SH-SY5Y (cell line): ENCODE data around the gene PI4KA.

Source experiments
- GATA2 ChIP-seq: IDR thresholded peaks from 2 replicates; pipeline ENCODE4 v1.6.1; 2011; ENCODE audit warnings: mild to moderate bottlenecking, low read depth, low read length
- GATA3 ChIP-seq: IDR thresholded peaks from 2 replicates; pipeline ENCODE4 v1.6.1; 2011; ENCODE audit warnings: low read depth, mild to moderate bottlenecking, low read length, moderate library complexity

The PI4KA gene

DNA sequence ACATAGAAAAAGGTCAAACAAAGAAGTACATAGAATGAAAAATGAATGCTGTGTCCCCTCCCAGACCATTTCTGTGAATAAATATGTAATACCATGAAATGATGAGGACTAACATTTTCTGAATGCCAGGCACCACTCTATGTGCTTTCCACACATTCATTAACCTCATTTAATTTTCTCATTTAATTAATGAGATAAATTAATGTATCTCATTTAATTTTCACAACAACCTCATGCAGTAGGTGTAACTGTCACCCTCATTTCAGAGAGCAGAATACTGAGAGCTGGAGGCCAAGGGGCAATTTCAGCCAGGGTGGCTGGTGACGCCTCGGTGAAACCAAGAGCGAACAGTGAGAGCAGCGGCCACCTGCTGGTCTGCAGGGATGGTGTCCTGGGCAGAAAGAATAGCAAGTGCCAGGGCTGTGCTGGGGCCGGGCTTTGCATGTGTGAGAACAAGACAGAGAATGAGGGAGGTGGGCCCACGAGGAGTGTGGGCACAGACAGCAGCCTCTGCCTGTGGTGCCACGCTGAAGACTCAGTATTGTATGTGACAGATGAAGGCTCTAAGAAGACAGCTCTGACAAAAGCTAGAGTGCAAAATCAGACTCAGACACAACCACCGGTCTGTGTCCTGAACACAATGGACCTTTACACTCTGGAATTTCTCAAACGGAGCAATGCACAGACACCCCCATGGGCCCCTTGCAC is 86.5 kb downstream of the PI4KA start:
- TF ChIP-seq GATA3 (no peak), GATA2 (no peak)

DNA sequence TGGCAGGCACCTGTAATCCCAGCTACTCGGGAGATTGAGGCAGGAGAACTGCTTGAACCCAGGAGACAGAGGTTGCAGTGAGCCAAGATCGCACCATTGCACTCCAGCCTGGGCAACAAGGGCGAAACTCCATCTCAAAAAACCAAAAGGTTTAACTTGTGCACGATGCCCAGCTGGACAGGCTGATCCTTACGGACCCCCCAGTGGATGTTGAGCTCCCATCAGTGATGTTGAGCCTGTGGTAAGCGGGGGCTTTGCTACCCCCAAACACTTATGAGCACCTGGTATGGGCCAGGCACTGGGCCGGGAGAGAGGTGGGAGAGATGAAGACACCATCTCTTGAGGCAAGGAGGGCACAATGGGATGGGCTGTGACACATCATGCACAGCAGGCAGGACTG is 92.1 kb downstream of the PI4KA start:
- TF ChIP-seq GATA2 (no peak), GATA3 (no peak)

DNA sequence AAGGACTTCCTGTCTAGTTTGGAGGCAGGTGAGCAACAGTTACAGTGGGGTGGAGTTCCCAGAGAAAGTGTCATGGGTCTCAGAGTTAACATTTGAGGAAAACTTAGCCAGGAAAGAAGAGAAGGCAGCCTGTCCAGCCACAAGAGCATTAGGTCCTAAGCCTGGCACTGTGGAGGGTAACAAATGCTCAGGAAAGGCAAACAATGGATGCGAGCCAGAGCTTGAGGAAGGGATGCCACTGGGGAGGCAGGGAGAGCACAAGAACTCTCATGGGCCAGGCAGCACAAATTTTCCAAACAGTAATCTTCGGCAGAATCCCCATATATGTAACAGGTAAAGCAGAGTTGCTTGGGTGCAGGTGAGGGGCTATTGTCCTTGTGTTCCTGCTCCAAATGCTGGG is 92.7 kb downstream of the PI4KA start:
- no peak for TF ChIP-seq GATA2
- TF ChIP-seq GATA3: no peak

DNA sequence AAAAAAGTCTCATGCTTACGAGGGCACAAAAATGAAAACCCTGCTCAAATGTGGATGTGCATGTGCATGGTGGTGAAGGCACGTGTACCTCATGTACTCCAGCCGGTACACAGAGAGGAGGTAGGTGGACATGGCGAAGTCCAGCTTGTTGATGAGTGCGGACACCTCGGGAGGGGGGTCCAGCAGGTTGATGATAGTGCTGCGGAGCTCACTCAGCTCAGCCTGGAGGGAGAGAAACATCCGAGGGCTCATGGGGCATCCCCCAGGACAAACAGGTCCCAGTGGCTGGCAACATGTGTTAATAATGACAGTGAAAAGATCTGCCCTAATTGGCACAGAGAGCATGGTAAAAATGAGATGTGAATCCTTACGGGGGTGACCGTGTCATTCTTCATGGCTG is 93.9 kb downstream of the PI4KA start:
- TF ChIP-seq GATA2 (no peak), GATA3 (no peak)

DNA sequence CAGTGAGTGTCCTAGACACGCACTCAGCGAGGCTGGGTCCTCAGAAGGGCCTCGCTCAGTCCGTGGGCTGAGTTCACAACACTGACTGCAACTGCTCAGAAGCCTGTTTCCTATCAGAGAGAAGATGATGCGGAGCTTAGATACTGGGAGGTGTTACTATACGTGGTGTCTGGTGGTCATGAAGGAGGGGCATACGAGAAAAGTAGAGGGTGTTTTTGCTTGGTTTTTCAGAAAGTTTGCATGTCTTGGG is 94.2 kb downstream of the PI4KA start:
- no peak for TF ChIP-seq GATA3
- no peak for TF ChIP-seq GATA2

DNA sequence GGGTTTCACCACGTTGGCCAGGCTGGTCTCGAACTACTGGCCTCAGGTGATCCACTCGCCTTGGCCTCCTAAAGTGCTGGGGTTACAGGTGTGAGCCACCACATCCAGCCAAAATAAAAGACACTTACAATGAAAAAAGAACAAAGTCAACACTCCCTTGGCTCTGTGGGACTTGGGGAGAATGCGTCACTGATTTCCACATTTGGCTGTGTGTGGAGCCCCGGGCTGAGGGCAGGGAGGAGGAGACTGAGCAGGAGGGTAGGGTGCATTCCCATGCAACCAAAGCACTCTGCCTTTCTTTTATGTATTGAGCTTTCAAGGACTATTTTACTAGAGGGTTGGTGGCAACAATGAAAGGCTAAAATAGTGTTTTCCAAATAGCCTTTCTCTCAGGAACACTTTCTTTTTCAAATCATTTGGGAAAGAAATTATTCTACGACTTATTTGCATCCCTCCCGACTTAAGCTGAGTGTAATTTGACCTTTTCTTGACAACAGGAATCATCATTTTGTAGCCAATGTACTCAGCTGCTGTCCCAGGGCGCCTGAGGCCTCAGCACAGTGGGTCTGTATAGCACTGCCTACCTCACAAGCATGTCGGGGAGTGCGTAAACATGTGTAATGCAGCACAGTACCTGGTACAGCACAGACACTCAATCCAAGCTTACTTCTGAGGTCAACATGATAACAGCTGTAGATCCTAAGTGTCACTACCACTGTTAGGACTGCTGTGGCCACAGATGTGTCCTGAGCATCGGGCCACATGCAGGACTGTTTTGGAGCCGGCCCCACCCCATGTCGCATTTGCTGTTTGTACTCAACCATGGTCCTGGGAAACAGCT is 94.8 kb downstream of the PI4KA start:
- TF ChIP-seq GATA3 (no peak), GATA2 (no peak)

DNA sequence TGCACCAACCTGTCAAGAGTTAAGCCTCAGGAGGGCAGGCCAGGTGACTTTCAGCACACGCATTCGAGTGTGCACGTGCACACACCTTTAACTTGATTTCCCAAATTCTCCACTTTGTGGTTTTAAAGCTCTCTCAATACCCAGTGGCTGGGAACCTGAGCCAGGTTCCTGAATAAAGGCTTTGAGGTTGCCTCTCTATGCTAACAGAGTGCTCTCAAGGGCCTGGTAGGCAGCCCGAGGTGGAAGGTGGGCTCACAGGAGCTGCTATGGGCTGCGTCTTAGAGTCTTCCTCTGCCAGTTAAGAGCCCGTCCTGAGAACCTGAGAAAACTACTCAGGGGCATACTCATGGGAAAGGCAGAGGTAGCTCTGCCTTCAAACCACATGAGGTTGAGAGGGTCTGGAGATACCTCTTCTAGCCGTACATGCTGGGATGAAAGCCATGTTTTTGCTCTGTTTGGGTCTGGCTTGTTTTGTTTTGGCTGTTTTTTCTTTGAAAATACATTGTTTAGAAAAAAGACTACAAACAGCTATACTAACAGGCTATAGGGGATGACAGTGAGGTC is 96.3 kb downstream of the PI4KA start:
- TF ChIP-seq GATA2: no peak
- no peak for TF ChIP-seq GATA3

DNA sequence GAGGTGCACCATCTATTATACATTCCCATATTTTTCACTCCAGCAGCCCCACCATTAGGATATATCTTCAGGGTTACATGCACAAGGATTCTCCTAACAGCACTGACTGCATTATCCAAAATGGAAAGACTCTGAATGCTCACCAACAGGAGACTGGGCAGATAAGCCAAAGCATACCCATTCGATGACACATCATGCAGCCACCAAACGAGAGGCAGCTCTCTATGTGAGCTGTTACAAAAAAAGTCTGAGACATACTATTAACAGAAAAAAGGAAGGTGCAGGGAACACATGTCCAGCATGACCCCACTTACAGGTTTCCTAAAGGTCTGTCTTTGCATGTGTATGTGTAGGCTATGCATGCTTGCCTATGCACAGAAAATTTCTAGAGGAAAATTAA is 97.1 kb downstream of the PI4KA start:
- no peak for TF ChIP-seq GATA2
- TF ChIP-seq GATA3: no peak

DNA sequence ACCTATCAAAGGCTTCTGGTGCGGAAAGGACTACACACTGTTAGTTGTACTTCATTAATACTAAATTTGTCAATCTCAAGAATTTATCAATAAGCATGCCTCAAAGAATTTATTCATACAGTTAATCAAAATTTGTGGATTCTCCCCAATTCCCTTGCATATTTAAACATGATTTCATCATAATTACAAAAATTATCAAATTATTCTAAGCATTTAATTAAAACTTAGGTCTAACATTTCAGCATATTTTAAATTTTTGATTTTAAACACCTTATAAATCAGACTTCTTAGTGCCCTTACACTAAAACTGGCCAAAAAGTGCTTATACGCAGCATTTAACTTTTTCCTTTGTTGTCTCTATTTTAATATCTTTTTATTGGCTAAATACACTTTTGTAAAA is 98.5 kb downstream of the PI4KA start:
- TF ChIP-seq GATA3 (no peak), GATA2 (no peak)

DNA sequence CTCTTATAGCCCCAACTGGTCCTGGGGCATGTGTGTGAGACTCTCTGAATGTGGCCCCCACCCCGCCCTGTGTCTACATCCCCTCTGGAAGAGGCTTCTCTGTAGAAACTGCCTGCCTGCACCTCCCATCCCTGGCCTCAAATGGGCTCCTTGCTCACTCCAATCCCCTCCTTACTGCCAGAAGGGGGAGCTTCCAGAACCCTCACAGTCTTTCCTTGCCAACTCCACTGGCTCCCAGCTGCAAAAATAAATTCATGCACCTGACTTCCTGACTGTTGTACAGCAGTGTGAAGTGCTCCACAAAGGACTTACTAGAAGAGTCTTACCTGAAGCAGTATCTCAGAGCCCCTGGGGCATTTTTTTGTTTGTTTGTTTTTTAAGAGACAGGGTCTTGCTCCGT is 99.9 kb downstream of the PI4KA start:
- TF ChIP-seq GATA3 (no peak), GATA2 (no peak)

DNA sequence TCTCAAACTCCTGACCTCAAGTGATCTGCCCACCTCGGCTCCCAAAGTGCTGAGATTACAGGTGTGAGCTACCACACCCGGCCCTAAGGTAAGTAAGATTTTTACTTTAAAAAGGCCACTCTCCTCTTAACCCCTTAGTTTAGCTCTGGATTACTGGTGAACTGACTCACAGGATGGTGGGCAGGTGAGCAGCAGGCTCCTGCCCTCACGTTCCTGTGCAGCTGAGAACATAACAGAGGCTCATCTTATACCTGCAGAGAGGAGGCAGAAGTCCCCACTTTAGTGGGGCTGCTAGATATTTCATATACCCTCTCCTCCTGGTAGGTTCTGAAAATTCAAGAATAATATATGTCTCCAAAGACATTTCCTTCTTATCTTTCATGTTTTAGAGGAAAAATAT is 101.8 kb downstream of the PI4KA start:
- TF ChIP-seq GATA2: no peak
- no peak for TF ChIP-seq GATA3

DNA sequence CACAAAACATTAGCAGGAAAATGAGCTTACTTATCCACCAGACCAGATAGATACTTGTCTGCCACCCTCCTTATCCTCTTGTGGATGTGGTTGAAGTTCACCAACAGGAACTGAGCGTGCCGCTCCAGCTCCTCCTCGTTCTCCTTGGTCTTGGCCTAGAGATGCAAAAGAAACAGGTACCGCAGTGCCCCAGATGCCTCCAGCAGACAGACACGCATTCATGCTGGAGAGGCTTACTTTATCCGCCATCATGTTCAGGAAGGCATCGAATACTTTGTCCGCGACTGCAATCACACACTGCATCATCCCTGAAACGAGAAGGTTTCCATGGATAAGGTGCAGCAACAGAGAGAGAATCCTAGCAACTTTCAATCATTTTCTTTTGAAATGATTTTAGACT is 105.7 kb downstream of the PI4KA start:
- TF ChIP-seq GATA2 (no peak), GATA3 (no peak)

DNA sequence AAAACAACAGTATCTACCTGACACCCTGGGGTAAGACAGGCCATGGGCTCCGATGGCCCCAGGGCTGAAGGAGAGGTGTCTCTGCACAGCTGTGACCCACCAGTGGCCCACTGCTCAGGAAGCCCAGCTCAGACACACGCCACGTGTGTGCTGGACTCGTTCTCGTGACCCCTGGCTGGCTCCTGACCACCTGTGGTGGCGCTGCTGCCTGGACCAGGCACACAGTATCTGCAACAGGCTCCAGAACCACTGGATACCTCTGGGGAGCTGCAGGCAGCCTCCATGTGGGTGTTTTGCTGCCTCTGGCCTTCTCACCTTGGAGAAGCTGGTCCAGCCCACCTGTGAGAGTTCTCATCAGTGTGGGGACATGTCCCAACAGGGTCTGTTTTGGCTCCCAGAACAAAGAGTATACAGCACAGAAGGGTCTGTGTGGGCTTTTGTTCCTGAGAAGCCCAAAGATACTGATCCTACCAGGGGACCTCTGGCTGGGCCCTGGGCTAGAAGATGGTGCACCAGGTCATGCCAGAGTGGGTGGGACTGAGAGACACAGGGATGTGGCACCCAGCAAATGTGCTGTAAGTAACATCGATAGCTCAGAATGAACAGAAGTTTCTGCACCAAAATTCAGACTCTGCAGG is 106.4 kb downstream of the PI4KA start:
- TF ChIP-seq GATA2 (no peak), GATA3 (no peak)

DNA sequence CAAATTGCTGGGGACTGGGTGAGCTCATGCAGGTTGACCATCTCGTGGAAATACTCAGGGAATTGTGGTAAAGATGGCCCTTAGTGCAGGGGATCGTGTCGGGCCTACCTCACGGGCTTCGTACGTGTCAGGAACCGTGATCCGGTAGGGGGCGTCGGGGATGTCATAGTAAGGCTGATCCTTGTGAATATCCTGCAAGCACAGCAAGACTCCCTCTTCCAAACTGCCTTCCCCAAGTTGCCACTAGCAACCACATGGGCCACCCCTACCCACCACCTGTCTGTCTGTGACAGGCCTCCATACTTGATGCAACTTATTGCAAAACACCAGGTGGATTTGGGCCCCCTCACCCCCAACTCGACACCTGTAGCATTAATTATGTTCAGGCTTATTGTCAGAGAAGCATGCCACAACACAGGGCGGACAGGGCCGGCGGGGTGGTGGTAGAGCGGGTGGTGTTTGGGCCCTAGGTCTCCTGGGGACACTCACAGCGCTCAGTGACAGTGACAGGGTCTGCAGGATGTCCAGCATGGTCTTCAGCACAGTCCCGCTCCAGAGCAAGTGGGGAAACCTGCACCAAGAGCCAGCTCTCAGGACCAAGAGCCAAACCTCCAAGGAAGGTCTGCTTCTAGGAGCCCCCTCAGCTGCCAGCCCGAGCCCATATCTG is 107.3 kb downstream of the PI4KA start:
- TF ChIP-seq GATA2 (no peak), GATA3 (no peak)
